Fibroblast of peridontal ligament (primary cell): ENCODE results near the gene MYOF.
"Not testable (repeated sequence)": the region's sequence is repeated elsewhere in the genome, so short reads cannot be mapped to it uniquely, and the experiment has no call there.

Source experiments
- DNase-seq: peaks from one replicate; pipeline ENCODE4 v3.0.0-alpha.2; 2010; ENCODE audit errors: extremely low read depth

Gene MYOF

DNA sequence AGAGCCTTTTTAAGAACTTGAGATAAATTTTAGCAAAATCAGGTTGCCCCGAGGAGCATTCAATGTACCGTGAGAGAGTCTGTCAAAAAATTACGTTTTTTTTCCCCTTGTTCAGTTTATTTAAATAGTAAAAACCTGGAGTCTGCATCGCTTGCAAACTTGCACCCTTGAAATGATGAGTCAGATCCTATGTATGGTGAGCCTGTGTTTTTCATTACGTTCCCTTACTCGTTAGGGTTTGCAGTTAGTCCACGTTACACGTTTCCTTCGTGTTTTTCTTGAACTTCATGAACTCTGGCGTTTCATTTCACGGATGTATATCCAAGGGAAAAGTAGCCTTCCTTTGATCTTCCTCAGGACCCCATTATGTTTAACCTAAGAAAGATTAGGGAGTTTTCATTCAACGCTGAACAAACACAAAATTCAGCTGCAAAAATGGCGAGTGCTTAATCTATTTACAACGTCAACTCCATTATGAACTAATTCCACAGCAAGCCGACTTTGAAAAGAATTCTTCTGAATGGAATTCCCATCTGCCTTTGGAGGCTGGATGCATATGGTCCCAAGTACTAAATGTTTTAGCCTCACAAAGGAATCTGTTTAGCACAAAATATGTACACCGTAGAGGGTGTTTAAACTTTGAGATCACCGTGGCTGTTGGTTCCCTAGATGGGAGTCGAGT lies 182.4 kb downstream of the MYOF start:
- DNase-seq: peak; percentile 42

DNA sequence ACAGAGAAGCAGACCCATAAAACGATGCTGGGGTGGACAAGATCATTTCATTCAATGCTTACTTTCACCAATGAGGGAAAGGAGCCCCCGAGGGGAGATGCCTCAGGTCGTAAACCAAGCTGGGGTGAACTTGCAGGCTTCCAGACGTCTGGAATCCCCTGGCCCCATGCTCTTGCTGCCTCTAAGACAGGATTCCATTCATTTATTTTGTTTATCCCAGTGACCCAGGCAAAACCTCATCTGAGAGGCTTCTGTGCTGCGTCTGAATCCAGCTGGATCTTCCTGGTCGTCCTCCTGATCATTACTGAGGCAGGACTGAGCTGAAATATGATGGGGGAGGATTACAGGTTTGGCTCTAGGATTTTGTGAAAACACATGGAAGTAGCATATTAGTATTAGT lies 182.9 kb downstream of the MYOF start:
- DNase-seq: no peak

DNA sequence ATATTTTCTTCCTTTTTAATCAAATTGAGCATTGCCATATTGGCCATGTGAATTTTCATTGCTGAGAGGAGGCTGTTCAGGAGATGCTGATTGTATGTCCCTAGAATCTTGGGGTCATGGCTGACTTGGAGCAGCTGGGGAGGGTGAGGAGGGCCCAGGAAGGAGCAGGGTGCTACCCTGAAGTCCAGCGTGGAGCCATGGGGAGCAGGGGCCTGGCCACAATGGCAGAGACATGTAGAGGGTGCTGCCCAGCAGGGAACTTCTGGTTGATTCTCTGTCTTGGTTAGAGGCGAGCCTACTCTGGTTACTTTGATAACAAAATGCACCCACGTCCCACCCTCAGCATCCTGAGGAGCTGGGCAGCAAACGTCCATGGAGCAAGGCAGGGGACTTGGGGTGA lies 186.0 kb downstream of the MYOF start:
- DNase-seq: no peak

DNA sequence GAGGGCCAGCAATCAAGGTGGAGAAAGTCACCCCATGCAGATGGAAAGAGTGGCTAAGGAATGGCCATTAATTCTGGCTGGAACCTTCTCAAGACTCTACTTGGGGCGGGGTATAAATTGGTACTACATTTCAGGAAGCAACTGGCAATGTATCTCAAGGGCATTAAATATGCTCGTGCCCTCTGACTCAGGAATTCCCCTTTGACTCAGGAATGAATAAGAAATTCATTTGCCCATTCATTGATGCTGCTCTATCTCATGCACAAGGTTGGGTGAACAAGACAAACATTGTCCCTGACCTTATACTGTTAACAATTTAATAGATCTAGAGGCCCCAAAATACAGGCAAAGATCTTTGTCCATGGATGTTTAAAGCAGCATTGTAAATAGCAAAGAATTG lies 188.1 kb downstream of the MYOF start:
- no peak for DNase-seq

DNA sequence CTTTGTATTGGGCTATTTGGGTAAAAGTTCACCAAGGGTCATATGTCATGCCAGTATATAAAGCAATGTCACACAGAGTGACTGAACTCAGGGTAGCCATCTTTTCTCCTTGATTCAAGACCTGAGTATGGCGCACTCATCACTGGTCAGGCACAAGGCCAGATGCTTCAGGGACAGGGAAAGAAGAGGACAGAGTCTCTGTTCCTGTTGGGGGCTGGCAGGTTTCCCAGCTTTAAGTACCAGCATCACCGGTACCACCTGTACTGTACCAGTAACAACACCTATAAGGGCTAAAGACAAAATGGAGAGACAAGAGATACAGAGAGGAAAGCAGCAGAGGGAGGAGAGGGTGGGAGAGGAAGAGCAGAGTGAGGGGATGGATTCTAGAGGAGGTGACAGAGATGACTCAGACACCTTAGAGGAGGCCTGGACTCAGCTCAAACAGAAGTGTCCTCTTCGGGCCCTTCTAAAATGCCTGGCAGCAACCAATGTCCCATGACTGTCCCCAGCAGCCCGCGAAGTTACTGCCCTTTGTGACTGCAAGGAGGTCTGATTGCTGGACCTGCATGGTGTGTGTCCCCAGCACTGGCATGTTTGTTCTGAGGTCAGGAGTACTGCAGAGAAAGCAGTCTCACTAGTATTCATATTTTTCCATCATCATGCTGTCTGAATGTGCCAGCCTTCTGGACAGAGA lies 191.3 kb downstream of the MYOF start:
- DNase-seq: no peak

DNA sequence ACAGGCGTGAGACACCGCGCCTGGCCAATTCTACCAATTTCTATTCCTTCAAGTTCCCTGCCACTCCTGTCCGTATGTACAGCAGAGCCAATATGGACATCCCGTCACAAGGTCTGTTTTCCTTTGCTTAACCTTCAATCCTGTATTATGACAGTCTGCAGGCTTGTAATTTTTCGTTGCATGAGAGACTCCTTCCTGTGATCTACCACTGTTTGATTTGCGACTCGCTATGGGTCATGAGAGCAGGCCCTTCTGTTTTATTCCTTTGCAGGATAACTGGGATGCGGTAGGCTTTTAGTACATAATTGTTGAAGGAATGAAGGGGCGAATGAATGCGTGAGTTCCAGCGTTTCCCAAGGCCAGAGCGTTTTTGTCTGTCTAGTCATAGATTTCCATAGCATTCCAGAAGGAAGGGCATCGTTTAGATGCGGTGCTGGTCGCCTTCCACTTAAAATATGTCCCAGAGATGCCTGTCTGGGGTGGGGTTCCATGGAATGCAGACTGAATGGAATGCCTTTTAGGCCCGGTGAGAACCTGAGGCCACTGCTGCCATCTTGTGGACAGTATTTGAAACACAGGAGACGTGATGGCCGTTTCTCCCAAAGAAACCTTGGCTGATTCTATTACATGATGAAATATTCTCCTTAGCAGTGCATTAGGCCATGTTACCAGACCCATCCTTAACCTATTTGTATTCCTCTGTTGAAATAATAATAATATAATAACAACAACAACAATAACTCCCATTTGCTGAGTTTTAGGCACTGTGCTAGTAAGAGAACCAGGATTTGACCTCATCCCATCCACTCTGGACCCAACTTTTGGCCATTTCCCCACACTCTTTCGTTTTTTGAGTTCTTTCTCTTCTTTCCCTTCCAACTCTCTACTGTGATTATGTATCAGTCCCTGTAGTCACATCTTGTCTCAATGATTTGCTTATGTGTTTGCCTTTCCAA lies 193.2 kb downstream of the MYOF start:
- DNase-seq: peak; percentile 88

DNA sequence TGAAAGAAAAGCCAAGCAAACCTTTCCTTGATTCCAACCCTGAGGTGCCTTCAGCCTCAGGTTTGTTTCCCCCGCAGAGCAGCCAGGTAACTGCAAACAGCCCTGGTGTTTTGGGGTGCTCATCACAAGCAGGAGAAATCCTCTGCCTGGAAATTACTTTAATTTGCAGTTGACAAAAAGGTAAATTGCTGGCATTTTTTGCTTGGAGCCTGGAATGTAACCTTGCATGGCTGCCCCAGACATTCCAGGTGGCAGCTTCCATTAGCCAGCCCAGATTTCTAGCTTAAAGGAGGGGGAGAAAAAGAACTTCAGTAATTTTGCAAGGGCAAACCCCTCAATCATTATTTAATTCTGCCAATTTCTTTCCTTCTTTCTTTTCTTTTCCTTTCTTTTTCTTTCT lies 194.4 kb downstream of the MYOF start:
- DNase-seq: no peak

DNA sequence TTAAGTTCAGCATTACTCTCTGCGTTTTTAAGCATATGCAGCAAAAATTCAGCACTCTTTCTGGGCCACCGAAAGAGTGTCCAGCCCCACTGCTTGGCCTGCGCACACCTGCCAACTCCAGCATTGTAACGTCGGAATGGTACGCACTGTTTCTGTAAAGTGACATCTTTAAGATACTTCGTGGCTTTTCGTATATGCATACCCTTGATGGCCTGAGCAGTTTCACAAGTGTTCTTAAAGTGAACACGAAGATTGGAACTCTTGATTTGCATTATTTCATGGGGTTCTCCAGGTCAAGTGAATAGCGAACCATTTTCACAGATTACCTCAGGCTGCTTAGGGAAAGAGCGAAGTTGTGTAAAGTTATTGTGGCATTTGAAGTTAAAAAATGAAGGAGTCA lies 197.9 kb downstream of the MYOF start:
- DNase-seq: not testable (repeated sequence)

DNA sequence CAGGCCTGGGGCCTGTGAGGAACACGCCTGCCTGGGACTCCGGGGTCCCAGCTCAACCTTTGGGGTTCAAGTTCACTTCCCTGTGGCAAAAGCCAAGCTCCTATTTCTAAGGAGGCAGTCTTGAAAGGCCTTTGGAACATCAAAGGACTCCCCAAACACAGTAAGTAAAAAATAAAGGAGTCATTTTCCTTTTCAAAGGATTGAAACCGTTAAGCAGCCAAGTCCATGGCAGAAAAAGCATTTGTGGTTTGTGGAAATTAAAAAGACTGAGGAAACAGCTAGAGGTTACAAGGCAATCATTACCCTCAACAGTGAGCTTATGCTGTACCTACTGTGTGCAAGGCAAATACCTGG lies 200.8 kb downstream of the MYOF start:
- DNase-seq: no peak

DNA sequence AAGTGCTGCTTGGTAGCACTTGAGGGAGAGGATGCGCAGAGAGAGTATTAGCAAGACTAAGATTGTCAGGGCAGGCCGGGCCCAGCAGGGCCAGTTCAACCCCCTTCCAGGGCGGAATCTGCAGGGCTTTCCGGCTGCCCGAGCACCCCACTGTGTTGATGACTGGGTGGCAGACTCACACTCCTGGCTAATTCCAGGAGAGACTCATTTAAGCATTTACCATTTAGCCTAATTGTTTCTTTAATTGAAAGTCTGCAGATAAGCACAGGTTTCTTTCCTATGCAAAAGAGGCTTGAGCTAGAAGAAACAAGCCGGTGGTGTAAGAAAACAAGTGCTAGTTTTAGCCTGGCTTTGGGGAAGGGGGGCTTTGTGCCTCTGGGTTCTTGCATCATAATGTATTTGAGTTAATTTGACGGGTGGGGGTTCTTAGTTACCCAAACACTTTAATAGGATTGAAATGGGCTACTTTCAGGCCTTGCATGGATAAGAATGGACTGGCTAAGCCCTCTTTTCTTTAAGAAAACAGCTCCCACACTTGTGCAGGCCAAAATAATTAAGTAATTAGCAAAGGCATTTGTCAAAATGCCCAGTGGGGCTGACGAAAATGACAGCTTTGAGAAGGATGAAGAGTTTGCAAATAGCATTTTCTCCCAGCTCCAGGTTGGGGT lies 201.3 kb downstream of the MYOF start:
- no peak for DNase-seq

DNA sequence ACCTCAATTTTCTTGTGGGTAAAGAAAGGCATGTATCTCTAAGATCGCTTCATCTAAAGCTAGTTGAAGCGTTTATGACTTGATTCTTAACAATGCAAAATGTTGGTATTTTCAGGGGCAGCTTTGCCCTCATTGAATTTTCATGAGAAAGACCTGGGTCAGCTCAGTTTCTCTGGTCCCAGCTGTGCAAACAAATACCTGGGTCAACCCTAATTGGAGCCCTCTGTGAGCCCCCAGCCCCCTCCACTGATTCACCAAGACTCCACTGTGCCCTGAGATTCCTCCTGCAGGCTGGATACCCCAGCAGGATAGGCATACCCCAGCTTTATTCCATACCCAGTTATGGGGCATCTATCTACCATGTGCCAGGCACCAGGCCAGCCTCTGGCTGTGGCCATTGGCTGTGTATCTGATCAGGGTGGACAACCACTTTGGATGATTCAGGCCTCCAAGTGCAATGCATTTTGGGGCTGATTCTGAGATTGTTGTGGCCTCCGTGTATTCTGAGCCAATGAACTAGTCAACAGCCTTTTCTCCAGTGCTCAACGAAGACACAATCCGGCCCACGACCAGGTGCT lies 201.9 kb downstream of the MYOF start:
- no peak for DNase-seq

DNA sequence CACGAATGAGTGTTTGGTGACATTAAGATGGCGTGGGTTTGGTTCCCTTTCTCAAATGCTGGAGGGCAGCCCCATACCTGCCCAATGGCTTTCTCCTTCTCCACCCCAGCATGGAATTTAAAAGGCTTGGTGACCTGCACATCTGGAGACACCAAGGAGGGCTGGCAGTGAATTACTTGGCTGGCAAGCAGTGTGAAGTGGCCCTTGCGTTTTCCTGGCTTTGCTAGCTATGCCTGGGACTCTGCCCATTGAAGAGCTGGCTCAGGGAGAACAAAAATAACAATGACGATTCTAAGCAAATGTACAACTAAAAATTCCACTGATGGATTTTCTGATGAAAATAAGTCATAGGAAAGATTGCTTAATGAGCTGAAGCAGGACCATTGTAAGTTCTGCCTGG lies 204.8 kb downstream of the MYOF start:
- no peak for DNase-seq

DNA sequence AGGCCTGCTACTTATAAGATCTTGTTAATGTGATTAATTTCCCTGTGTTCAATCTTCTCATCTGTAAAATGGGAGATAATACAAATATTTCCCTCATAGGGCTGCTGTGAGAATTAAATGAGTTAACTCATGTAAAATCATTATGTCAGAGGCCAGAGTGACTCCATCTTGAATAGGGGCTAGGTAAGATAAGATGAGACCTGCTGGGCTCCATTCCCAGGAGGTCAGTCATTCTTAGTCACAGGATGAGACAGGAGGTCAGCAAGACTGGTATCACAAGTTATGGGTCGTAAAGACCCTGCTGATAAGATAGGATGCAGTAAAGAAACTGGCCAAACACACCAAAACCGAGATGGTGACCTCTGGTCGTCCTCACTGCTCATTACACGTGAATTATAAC lies 207.7 kb downstream of the MYOF start:
- DNase-seq: no peak

DNA sequence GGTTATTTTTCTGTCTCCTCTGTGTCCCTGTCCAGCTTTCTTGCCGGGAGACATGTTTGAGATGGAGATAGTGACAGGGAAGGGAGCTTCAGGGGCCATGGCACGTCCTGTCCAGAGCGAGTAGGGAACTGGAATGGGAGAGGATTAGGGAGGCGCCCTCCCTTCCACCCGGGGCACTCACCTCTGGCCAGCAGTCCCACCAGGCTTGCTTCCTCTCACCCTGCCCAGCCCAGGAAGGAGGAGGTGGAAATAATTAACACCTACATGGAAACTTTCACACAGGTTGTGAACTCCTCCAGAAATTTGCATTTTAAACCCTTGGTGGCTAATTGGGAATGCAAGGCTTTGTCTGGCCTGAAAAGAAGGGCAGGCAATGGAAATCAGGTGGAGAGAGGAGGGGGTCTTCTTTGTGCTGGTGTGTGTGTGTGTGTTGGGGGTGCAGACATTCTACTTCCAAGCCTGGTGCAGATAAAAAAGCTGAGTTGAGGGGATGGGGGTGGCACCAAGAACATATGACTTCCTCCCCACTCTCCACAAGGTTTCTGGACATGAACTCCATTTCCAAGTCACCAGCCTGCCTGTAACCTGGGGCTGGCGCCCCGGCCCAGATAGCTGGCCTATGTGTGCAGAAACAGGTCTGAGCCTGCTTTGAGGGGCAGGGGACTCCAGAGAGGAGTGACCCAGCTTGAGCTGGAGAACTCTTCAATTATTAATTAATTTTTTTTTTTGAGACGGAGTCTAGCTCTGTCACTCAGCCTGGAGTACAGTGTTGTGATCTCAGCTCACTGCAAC lies 209.1 kb downstream of the MYOF start:
- no peak for DNase-seq

DNA sequence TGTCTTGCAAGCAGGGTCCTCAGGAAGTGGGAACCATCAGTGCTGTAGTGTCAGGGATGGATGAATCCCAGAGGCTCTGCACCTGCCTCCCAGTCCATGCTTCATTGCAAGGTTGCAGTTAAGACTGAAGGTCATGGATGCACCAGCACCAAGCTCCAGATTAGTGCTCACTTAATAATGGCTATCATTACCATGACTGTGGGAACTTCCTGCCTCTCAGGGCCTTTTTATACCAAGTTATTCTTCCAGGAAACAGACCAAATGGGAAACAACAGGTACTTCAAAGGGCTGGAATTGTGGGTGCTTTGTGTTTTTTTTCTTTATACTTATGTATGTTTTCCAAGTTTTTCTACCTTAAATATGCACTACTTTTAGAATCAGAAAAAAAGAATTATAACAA lies 210.8 kb downstream of the MYOF start:
- no peak for DNase-seq

DNA sequence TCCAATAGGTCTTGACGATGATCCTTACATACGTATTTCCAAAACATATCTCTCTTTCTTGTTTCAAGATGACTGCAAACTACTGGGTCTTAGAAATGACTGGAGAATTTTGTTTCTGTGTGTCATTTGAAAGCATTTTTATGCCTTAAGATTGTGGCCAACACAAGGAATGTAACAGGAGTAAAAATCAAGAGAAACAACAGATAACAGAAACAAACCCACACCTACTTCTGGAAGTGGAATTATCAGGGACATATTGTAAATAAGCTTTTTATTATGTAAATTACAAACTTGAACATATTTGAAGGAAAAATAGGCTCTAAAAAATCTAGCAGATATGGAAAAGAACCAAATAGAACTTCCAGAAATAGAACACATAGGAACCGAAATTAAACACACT lies 212.9 kb downstream of the MYOF start:
- DNase-seq: no peak

DNA sequence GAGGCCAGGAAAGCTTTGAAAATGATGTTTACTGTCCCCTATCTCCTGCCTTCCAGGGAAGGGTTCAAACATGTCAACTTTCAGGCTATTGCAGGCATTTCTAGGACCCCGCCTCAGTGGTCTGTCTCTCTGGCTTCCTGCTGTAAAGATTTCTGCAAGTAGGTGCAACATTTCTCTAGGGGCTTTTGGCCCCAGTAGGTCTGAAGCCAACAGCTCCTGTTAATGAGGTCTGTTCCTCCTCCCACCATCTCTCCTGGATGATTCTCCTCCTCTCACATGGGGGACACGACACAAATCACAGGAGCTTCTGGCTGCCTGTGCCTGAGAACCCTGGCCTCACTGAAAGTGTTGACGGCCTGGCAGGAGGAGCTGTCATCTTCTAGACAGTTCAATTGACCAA lies 214.1 kb downstream of the MYOF start:
- no peak for DNase-seq

DNA sequence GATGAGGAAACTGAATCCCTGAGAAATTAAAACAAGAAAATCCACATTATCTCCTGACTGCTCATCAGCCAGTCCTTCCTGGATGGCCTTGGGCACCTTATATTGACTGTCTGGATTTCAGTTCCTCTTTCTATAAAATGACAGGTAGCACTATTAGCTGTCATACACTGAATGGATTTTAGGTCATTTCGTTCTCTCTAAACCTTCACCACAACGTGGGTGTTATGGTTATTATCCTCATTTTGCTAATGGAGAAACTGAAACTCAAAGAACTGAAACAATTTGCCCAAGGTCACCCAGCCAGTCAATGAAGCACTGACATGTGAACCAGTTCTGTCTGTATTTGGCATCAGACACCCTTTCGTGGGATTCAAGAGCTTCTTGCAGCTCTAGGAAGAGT lies 214.6 kb downstream of the MYOF start:
- no peak for DNase-seq

DNA sequence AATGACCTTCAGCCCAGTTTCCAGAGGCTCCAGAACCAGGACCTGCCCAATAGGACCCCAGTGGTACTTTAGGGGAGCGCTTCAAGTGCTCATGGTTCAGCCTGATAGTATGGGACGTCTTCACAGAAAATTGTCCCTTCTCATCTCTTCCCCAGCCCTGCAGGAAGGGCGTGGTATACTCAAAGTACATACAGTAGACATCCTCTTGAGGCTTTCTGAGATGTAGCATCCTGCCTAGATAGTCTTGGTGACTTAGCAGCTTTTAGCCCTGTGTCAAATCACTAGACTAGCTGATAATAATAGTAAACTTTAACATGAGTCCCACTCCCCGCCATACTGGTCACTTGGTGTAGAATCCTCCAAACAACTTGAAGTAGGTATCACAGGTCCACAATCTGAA lies 215.3 kb downstream of the MYOF start:
- DNase-seq: no peak

DNA sequence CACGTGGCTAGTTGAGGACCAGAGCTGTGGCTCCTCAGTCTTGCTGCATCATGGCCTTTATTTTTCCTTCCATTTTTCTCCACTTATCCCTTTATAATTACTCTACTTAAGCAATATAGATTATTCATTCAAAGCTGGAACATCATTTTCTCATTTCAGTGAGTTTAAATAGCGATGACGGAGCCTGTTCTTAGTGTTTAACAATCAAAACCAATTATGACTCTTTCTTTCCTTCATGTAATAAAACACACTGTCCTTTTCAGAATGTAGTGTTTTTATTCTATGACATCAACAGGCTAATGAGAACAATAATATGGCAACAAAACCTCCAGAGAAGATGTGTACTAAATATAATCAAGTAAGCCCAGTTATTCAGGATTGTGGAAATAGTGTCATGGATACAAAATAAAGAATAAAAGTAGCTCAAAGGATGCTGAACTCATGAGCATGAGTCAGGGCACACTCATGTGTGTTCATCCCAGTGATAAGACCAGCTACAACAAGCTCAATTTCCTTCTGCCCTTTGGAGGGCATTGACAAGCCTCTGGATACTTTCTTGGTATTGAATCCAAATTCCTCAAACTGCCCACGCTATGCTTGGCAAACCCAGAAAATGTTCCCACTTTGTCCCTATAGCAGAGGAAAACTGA lies 220.0 kb downstream of the MYOF start:
- peak; percentile 7 for DNase-seq

DNA sequence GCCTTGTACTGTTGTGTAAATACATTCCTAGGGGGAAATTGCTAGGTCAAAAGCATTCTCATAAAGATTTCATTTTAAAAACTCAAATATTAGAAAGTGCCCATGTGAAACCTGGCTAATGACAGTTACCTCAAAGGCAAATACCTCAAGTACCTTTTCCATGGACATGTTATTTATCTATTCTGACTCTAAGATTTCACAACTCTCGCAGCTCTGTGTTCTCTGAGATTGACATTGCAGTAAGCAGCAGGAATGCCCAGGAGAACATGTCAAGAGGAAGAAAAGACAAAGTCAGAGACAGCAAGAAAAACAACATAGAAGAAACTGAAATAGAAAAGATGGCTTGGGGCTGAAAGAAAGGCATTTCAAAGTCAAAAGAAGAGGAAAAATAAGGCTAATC lies 221.0 kb downstream of the MYOF start:
- no peak for DNase-seq
